ENCODE data around the gene FGF14.
"Not testable (repeated sequence)": the region's sequence is repeated elsewhere in the genome, so short reads cannot be mapped to it uniquely, and the experiment has no call there.

FGF14 gene

GRCh38 chr13:102028868-102029267 lies 373.0 kb downstream of the FGF14 start:
- DNase-seq: peak; percentile 100

GRCh38 chr13:102028206-102028605 lies 373.6 kb downstream of the FGF14 start:
- DNase-seq: no peak

GRCh38 chr13:102021777-102022176 lies 380.1 kb downstream of the FGF14 start:
- DNase-seq: no peak

GRCh38 chr13:102020611-102021216 lies 381.1 kb downstream of the FGF14 start:
- no peak for DNase-seq

- DNase-seq: no peak
These were observed 383.1 kb downstream of the FGF14 start for GRCh38 chr13:102018716-102019115.

GRCh38 chr13:102017248-102017647 lies 384.6 kb downstream of the FGF14 start:
- peak; percentile 68 for DNase-seq

GRCh38 chr13:102012299-102013293 lies 389.3 kb downstream of the FGF14 start:
- no peak for DNase-seq

GRCh38 chr13:102011455-102011854 lies 390.4 kb downstream of the FGF14 start:
- DNase-seq: not testable (repeated sequence)

GRCh38 chr13:102003848-102004570 lies 397.8 kb downstream of the FGF14 start:
- DNase-seq: no peak

- no peak for DNase-seq
These were observed 399.6 kb downstream of the FGF14 start for GRCh38 chr13:102002287-102002686.

- no peak for DNase-seq
These were observed 401.1 kb downstream of the FGF14 start for GRCh38 chr13:102000764-102001163.

- DNase-seq: no peak
These were observed 403.7 kb downstream of the FGF14 start for GRCh38 chr13:101998129-101998528.

- DNase-seq: peak; percentile 21
These were observed 404.9 kb downstream of the FGF14 start for GRCh38 chr13:101996954-101997353.

- DNase-seq: no peak
These were observed 412.0 kb downstream of the FGF14 start for GRCh38 chr13:101989798-101990350.

- no peak for DNase-seq
These were observed 413.7 kb downstream of the FGF14 start for GRCh38 chr13:101988140-101988539.

GRCh38 chr13:101986316-101986715 lies 415.5 kb downstream of the FGF14 start:
- DNase-seq: no peak

GRCh38 chr13:101985321-101985720 lies 416.5 kb downstream of the FGF14 start:
- no peak for DNase-seq

- no peak for DNase-seq
These were observed 418.9 kb downstream of the FGF14 start for GRCh38 chr13:101982903-101983302.

- DNase-seq: peak; percentile 68
These were observed 422.0 kb downstream of the FGF14 start for GRCh38 chr13:101979825-101980224.

- peak; percentile 49 for DNase-seq
These were observed 423.1 kb downstream of the FGF14 start for GRCh38 chr13:101978552-101979315.

GRCh38 chr13:101977475-101977874 lies 424.4 kb downstream of the FGF14 start:
- no peak for DNase-seq

- no peak for DNase-seq
These were observed 429.7 kb downstream of the FGF14 start for GRCh38 chr13:101972191-101972590.

Data from DMS79 treated with DMSO at 0.1 percent for 48 hours (cell line).